Activated CD4-positive, alpha-beta T cell treated with anti-CD3 and anti-CD28 coated beads, Interleukin-2, amount 10 ng/mL, durations not matched to agents 7 days and 5 days (primary cell): ENCODE data around the gene LRRC7. TPM values are rescaled to one million over a fixed set of nuclear protein-coding genes. Genes with fewer than 3 reads are reported as not detected.
"Not testable (repeated sequence)": the region's sequence is repeated elsewhere in the genome, so short reads cannot be mapped to it uniquely, and the experiment has no call there.

Experiments
- CTCF ChIA-PET: fragments of 350-600 bp; sonication (Branson Sonifier 250); formaldehyde crosslinking; loops from one replicate; lab custom pipeline; 2021; ENCODE audit warnings: antibody characterized with exemption; lab: Charles Lee
- POLR2A ChIA-PET: fragments of 350-600 bp; sonication (Branson Sonifier 250); formaldehyde crosslinking; loops from one replicate; lab custom pipeline; 2021; ENCODE audit warnings: antibody characterized with exemption; lab: Charles Lee
- DNase-seq: peaks from one replicate; pipeline ENCODE4 v3.0.0-alpha.2; 2020
- H3K27ac Mint-ChIP-seq: one replicate; pipeline ENCODE4 v1.8.0; 2021; ENCODE audit warnings: mild to moderate bottlenecking, moderate library complexity, mixed read lengths
- H3K27me3 Mint-ChIP-seq: one replicate; pipeline ENCODE4 v1.8.0; 2021; ENCODE audit warnings: mixed read lengths
- H3K36me3 Mint-ChIP-seq: one replicate; pipeline ENCODE4 v1.8.0; 2021; ENCODE audit warnings: low read depth, mixed read lengths
- H3K4me1 Mint-ChIP-seq: one replicate; pipeline ENCODE4 v1.8.0; 2021; ENCODE audit warnings: mixed read lengths
- H3K4me3 Mint-ChIP-seq: one replicate; pipeline ENCODE4 v1.8.0; 2021; ENCODE audit warnings: mild to moderate bottlenecking, moderate library complexity, mixed read lengths
- H3K9me3 Mint-ChIP-seq: one replicate; pipeline ENCODE4 v1.8.0; 2021; ENCODE audit warnings: mixed read lengths
- total RNA-seq, 2 experiments: library from RNA; stranded (reverse); gene quantifications; one replicate each; pipeline ENCODE4 v1.2.3, GENCODE V29; 2021

Gene LRRC7
- total RNA-seq, 2 experiments from 2014 or later, result not detected

GRCh38 chr1:69943030-69943429 is 375.3 kb downstream of the LRRC7 start:
- Mint-ChIP-seq H3K27ac (no peak overlapping the region), H3K36me3 (no peaks in the 10 kb centered on the region), H3K27me3 (no peaks in the 10 kb centered on the region), H3K4me1 (no peaks in the 10 kb centered on the region), H3K4me3 (no peak overlapping the region), H3K9me3 (no peaks in the 10 kb centered on the region)
- DNase-seq, result no peak
- ChIA-PET CTCF (no interaction called here), POLR2A (no interaction called here)

- CTCF ChIA-PET, result no interaction called here
- DNase-seq, result no peak
- Mint-ChIP-seq H3K27me3 (no peaks in the 10 kb centered on the region), H3K4me1 (no peaks in the 10 kb centered on the region), H3K9me3 (no peaks in the 10 kb centered on the region), H3K4me3 (no peak overlapping the region), H3K27ac (no peak overlapping the region), H3K36me3 (no peaks in the 10 kb centered on the region)
- POLR2A ChIA-PET, result no interaction called here
Measured at GRCh38 chr1:69946935-69947334, 379.2 kb downstream of the LRRC7 start.

GRCh38 chr1:69947837-69948236 is 380.1 kb downstream of the LRRC7 start:
- H3K9me3 Mint-ChIP-seq, result no peaks in the 10 kb centered on the region
- no peak overlapping the region for H3K4me3 Mint-ChIP-seq
- ChIA-PET CTCF (no interaction called here), POLR2A (no interaction called here)
- H3K27me3 Mint-ChIP-seq, result no peaks in the 10 kb centered on the region
- no peaks in the 10 kb centered on the region for H3K4me1 Mint-ChIP-seq
- no peak for DNase-seq
- no peaks in the 10 kb centered on the region for H3K36me3 Mint-ChIP-seq
- no peak overlapping the region for H3K27ac Mint-ChIP-seq

GRCh38 chr1:69952676-69953075 is 385.0 kb downstream of the LRRC7 start:
- CTCF ChIA-PET, result no interaction called here
- H3K4me1 Mint-ChIP-seq, result no peaks in the 10 kb centered on the region
- no peak overlapping the region for H3K4me3 Mint-ChIP-seq
- H3K36me3 Mint-ChIP-seq, result no peaks in the 10 kb centered on the region
- no peaks in the 10 kb centered on the region for H3K9me3 Mint-ChIP-seq
- H3K27ac Mint-ChIP-seq, result no peak overlapping the region
- no peaks in the 10 kb centered on the region for H3K27me3 Mint-ChIP-seq
- POLR2A ChIA-PET, result no interaction called here
- DNase-seq, result no peak

GRCh38 chr1:69962452-69962851 is 394.7 kb downstream of the LRRC7 start:
- H3K9me3 Mint-ChIP-seq, H3K27ac Mint-ChIP-seq, H3K4me3 Mint-ChIP-seq, H3K27me3 Mint-ChIP-seq, H3K36me3 Mint-ChIP-seq, DNase-seq, POLR2A ChIA-PET, H3K4me1 Mint-ChIP-seq: not testable (repeated sequence)
- CTCF ChIA-PET, result interaction anchor here (1.0 kb wide), 1 partner anchor 15 kb away, joined by 3 read pairs; no protein-coding TSS in a partner anchor

GRCh38 chr1:69967245-69967766 is 399.6 kb downstream of the LRRC7 start:
- no peak for DNase-seq
- H3K4me1 Mint-ChIP-seq, result no peaks in the 10 kb centered on the region
- H3K4me3 Mint-ChIP-seq, result no peak overlapping the region
- CTCF ChIA-PET, result no interaction called here
- no peaks in the 10 kb centered on the region for H3K36me3 Mint-ChIP-seq
- H3K27ac Mint-ChIP-seq, result no peak overlapping the region
- H3K9me3 Mint-ChIP-seq, result peaks cover 5% of the 10 kb centered on the region
- POLR2A ChIA-PET, result no interaction called here
- H3K27me3 Mint-ChIP-seq, result no peaks in the 10 kb centered on the region

- Mint-ChIP-seq H3K27ac (no peak overlapping the region), H3K4me1 (no peaks in the 10 kb centered on the region), H3K9me3 (no peaks in the 10 kb centered on the region), H3K27me3 (no peaks in the 10 kb centered on the region), H3K36me3 (no peaks in the 10 kb centered on the region), H3K4me3 (no peak overlapping the region)
- ChIA-PET CTCF (interaction anchor here (1.7 kb wide), 1 partner anchor 14 kb away, joined by 3 read pairs; no protein-coding TSS in a partner anchor), POLR2A (no interaction called here)
- DNase-seq, result no peak
Measured at GRCh38 chr1:69976896-69977295, 409.2 kb downstream of the LRRC7 start.

GRCh38 chr1:69982992-69983391 is 415.3 kb downstream of the LRRC7 start:
- CTCF ChIA-PET, result no interaction called here

GRCh38 chr1:69985376-69985775 is 417.7 kb downstream of the LRRC7 start:
- CTCF ChIA-PET, result no interaction called here
- Mint-ChIP-seq H3K9me3 (no peaks in the 10 kb centered on the region), H3K36me3 (no peaks in the 10 kb centered on the region), H3K4me3 (no peak overlapping the region), H3K4me1 (no peaks in the 10 kb centered on the region), H3K27ac (no peak overlapping the region), H3K27me3 (no peaks in the 10 kb centered on the region)
- POLR2A ChIA-PET, result no interaction called here
- no peak for DNase-seq

More at GRCh38 chr1:69982992-69983391, 415.3 kb downstream of the LRRC7 start:
- DNase-seq, result no peak
- no peak overlapping the region for H3K27ac Mint-ChIP-seq
- no peaks in the 10 kb centered on the region for H3K9me3 Mint-ChIP-seq
- H3K4me3 Mint-ChIP-seq, result no peak overlapping the region
- no peaks in the 10 kb centered on the region for H3K27me3 Mint-ChIP-seq
- H3K4me1 Mint-ChIP-seq, result no peaks in the 10 kb centered on the region
- POLR2A ChIA-PET, result interaction anchor here (0.7 kb wide), 1 partner anchor 1620 kb away, joined by 4 read pairs; no protein-coding TSS in a partner anchor
- no peaks in the 10 kb centered on the region for H3K36me3 Mint-ChIP-seq

GRCh38 chr1:69985901-69986439 is 418.2 kb downstream of the LRRC7 start:
- no peaks in the 10 kb centered on the region for H3K36me3 Mint-ChIP-seq
- H3K9me3 Mint-ChIP-seq, result no peaks in the 10 kb centered on the region
- no peak for DNase-seq
- CTCF ChIA-PET, result no interaction called here
- no peak overlapping the region for H3K27ac Mint-ChIP-seq
- no peaks in the 10 kb centered on the region for H3K27me3 Mint-ChIP-seq
- POLR2A ChIA-PET, result no interaction called here
- no peak overlapping the region for H3K4me3 Mint-ChIP-seq
- no peaks in the 10 kb centered on the region for H3K4me1 Mint-ChIP-seq

GRCh38 chr1:69987881-69988280 is 420.2 kb downstream of the LRRC7 start:
- Mint-ChIP-seq H3K36me3 (no peaks in the 10 kb centered on the region), H3K4me3 (no peak overlapping the region), H3K9me3 (no peaks in the 10 kb centered on the region), H3K27ac (no peak overlapping the region), H3K27me3 (no peaks in the 10 kb centered on the region), H3K4me1 (no peaks in the 10 kb centered on the region)
- no peak for DNase-seq
- POLR2A ChIA-PET, result no interaction called here
- CTCF ChIA-PET, result no interaction called here

- Mint-ChIP-seq H3K36me3 (no peaks in the 10 kb centered on the region), H3K9me3 (no peaks in the 10 kb centered on the region), H3K4me1 (no peaks in the 10 kb centered on the region), H3K27ac (no peak overlapping the region), H3K27me3 (no peaks in the 10 kb centered on the region), H3K4me3 (no peak overlapping the region)
- ChIA-PET CTCF (no interaction called here), POLR2A (no interaction called here)
- no peak for DNase-seq
Measured at GRCh38 chr1:69991644-69992043, 423.9 kb downstream of the LRRC7 start.

GRCh38 chr1:69992594-69992993 is 424.9 kb downstream of the LRRC7 start:
- H3K27ac Mint-ChIP-seq, result no peak overlapping the region
- ChIA-PET POLR2A (no interaction called here), CTCF (no interaction called here)
- H3K27me3 Mint-ChIP-seq, result no peaks in the 10 kb centered on the region
- H3K36me3 Mint-ChIP-seq, result no peaks in the 10 kb centered on the region
- DNase-seq, result no peak
- no peaks in the 10 kb centered on the region for H3K4me1 Mint-ChIP-seq
- H3K4me3 Mint-ChIP-seq, result no peak overlapping the region
- no peaks in the 10 kb centered on the region for H3K9me3 Mint-ChIP-seq

- DNase-seq, result no peak
- no peaks in the 10 kb centered on the region for H3K27me3 Mint-ChIP-seq
- H3K4me1 Mint-ChIP-seq, result no peaks in the 10 kb centered on the region
- H3K9me3 Mint-ChIP-seq, result no peaks in the 10 kb centered on the region
- no peak overlapping the region for H3K27ac Mint-ChIP-seq
- POLR2A ChIA-PET, result no interaction called here
- CTCF ChIA-PET, result no interaction called here
- no peaks in the 10 kb centered on the region for H3K36me3 Mint-ChIP-seq
- no peak overlapping the region for H3K4me3 Mint-ChIP-seq
Measured at GRCh38 chr1:69993810-69994209, 426.1 kb downstream of the LRRC7 start.
